AG08395 (cell line): ENCODE data around the gene NKX2-1.

Source experiments
- DNase-seq: peaks from one replicate; pipeline ENCODE4 v3.0.0; 2012; ENCODE audit warnings: mixed read lengths, low spot score

NKX2-1 gene

DNA sequence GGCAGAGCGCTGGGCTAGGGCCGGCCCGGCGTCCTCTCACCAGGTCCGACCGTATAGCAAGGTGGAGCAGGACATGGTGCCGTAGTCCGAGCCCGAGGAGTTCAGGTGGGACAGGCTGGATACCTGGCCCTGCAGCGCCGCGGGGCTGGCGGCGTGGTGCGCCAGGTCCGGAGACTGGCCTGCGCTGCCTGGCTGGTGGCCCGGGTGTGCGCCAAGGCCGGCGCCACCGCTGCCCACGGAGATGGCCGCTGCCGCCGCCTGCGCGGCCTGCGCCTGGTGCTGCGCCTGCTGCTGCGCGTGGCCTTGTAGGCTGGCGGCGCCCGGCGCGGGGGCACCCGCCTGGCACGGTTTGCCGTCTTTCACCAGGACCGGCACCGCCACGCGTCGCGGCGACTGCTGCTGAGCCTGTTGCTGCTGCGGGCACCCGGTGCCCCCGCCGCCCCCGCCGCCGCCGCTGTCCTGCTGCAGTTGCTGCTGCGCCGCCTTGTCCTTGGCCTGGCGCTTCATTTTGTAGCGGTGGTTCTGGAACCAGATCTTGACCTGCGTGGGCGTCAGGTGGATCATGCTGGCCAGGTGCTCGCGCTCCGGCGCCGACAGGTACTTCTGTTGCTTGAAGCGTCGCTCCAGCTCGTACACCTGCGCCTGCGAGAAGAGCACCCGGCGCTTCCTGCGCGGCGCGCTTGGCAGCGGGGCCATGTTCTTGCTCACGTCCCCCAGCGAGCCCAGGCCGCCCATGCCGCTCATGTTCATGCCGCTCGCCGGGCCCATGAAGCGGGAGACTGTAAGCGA is 2.6 kb downstream of the NKX2-1 start:
- DNase-seq = no peak

DNA sequence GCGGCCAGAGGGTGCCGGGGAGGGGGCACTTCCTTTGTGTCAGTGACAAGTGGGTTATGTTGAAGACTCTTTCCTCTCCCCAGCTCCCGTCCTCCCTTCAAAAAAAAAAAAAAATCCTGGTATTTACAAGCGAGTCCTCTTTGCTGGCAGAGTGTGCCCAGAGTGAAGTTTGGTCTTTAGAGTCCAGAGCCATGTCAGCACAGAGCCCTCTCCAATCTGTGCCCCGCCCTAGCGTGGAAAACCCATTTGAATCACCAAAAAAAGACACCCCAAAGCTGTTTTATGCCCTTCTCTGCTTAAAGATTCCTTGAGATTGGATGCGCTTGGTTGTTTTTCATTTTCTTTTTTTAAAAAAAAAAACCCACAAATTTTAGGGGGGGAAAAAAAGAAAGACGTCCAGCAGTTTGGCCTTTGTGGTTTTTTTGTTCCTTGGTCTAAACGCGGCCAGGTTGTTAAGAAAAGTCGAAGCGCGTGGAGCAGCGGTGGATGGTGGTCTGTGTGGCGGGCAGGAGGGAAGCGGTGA is 3.3 kb downstream of the NKX2-1 start:
- no peak for DNase-seq

DNA sequence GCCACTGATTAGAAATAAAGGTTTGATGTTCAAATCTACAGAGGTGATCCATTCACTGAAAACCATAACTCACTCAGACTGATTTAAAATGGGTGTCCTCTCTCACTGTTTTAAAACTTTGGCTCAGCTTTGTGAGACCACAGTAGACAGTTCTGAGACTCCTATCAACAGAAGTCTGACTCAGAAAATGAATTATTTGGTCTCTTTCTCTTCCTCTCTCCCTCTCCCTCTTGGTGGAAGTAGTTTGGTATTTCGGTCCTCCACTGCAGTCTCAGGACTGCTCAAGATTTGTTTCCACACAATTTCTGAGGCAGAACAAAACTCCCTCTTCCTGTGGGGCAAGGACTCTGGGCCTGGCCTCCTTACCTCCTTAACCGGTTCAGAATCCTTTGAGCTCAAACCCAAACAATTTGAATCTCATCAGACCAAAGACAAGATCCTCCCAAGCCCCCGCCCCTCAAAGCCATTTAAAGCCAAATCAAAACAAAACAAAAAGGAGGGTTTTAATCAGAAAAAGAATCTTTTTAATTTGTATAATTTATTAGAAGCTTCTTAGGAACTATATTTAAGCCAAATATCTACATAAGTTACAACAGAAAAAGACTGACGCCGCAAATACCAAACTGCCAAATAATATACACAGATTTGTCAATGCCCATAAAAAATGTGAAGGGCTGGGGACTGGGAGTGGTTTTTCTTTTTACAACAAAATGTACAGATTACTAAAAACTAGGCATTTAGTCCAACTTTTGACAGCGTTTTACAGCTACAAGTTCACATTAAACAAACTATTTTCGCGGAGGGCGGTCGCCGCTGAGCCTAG is 3.9 kb downstream of the NKX2-1 start:
- DNase-seq = no peak

DNA sequence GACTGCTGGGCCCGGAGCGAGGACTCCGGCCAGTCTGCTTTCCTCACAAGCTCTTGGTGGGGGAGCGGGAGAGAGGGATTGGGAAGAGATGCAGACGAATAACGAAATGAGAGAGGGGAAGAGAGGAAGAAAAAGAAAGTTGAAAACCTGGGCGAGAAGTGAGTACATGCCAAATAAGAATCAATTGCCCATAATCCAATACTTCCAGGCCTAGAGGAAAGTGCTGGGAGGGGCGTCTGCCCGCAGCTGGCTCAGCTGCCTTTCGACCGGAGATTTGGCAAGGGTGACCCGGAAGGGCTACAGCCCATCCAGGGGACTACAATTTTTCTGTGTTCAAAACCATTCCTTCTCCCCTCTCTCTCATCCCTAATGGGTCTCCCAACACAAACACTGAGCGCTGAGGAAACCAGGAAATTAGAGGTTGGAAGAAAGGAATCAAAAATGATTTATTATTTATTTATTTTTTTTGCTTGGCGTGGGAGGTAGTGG is 4.9 kb downstream of the NKX2-1 start:
- no peak for DNase-seq

DNA sequence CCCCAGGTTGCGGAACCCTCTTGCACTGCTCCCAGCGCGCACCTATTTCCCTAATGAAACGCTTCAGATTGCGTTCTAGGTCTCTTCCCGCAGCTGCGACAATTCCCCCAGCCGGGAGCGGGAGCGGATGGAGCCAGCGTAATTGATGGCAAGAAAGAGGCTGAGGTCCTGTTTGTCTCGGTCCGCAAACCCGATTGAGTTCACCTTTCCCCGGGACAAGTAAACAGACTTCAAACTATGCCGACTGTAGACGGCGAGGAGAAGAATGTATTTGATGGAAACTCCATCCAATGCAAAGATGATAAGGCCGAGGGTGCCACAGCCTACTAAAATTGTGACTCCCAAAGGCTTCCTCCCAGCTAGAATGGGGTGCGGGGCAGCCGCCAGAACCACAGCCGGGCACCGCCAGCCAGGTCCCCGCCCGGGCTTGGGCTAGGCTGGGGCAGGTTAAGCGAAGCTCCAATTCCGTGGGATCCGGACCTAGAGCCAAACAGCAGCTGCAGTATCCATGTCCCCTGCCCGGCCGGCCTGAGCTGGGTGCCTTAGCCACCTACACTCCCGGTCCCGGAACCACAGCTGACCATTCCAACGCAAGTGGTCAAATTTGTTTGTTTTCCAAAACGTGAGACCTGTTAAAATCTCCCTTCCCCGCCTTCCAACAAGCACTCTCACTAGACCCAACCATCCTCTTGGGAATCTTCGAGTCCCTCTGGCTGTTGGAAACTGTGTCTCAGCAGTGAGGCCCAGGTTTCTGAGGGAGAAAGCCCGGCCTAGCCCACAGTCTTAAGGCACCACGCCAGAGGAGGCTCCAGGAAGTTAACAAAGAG is 5.5 kb downstream of the NKX2-1 start:
- no peak for DNase-seq

DNA sequence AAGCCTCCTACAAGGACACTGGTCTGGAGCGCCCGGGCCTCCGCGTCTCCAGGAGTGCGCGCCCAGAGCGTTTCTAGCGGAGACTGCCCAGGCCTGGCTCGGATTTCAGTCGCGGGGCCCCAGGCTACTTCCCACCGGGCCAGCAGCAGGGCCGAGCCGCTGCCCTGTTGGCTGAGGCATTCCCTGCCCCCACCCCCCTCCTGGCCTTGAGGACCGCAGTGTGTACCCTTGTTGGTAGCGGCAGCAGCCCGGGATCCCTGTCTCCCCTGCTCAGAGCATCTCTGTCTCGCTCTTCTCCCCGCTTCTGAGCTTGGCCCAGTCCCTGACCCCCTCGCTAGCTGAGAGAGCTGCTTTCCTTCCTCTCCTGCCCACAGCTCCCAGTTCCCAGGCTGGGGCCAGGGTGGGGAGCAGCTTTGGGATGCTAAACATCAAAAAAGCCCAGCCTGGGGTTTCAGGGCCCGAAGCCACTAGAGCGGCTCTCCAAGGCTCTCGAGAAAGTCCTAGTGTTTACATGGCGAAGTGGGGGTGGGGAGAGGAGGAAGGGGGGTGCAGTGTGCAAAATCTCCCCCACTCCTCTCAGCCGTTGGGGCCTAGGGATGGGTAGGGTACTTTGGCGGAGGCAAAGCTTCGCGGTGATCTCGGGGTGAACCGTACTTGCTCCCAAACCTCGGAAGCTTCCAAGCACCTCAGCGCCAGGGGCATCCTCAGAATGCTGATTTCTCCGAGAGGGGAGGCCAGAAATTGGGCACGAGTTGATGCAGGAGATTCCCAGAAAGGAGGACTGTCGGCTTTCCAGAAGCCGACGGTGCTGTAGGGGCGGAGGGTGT is 6.4 kb downstream of the NKX2-1 start:
- DNase-seq = no peak

DNA sequence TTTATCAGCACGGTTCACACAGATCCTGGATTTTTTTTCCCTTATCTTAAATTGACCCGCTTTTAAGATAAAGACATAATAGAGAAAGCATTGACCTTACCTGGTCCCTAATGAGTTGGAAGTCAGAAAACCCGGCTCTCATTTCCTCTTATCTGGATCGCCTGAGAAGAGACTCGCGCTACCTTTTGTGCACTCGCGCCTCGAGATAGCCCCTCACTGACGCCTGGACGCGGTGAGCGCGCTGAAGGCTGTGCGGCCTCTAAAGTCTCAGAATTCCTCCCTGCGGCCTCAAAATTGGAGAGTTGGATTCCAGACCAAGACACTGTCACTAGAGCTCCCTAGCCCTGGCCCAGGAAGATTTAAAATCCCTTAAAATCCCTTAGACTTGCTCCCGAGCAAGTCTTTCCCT is 7.0 kb downstream of the NKX2-1 start:
- DNase-seq = no peak

DNA sequence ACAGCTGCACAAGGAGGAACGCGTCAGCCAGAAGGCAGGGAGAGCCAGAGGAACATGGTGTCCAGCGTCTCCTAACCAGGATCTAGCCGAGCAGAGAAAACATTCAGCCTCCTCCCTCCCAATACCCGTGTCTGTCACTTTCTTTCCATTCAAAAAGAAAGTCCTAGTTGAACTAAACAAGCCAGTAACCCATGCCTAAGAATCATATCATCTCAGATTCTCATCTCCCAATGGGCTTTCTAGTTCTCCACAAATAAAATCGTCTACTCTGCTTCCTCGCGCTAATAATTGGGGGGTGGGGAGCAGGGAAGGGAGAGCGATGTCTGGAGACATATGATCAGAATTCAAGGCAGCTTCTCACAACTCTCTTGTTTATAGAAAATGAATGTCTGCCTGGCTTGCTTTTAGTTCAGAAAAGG is 7.4 kb downstream of the NKX2-1 start:
- no peak for DNase-seq

DNA sequence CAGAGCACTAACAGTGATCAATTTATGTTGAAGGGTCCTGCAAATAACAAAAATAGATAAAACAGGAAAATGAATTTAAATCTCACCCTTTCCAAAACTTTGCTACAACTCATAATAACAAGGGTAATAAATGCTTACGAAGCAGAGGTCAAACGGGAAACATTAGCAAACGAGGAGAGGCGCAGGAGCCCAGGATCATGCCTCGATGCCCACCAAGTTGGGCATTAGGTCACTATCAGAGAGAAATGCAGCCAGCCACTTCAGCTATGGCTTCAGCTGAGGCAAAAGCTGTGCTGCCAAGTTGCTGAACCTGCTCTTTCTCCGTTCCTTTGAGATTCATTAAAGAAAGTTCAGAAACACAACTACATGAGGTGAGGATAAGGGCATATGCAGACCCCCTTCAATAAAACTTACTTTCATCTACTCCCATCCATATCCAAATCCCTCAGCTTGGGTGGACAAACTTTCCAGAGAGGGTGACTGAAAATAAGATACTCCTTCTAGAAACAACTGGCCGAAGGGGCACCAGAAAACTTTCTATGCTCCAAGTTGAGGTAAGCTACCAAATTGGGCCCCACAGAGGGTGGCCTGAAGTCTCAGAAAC is 7.9 kb downstream of the NKX2-1 start:
- no peak for DNase-seq

DNA sequence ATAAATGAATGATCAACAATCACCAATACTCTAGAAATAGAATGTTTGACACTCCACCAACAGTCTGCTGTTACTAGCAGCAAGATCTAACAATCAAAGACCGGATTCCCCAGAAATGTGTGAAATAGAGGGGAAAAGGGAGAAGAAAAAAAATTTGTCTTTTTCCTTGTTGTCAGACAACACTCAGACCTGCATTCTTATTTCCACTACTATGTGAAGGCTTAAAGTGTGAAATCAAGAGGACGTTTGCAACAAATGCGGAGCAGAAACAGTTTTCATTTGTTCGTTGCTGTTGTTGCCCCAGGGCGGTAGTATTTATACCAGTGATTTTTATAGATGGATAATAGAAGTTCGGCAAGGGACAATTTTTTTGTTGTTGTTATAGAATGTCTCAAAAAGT is 9.2 kb downstream of the NKX2-1 start:
- no peak for DNase-seq

DNA sequence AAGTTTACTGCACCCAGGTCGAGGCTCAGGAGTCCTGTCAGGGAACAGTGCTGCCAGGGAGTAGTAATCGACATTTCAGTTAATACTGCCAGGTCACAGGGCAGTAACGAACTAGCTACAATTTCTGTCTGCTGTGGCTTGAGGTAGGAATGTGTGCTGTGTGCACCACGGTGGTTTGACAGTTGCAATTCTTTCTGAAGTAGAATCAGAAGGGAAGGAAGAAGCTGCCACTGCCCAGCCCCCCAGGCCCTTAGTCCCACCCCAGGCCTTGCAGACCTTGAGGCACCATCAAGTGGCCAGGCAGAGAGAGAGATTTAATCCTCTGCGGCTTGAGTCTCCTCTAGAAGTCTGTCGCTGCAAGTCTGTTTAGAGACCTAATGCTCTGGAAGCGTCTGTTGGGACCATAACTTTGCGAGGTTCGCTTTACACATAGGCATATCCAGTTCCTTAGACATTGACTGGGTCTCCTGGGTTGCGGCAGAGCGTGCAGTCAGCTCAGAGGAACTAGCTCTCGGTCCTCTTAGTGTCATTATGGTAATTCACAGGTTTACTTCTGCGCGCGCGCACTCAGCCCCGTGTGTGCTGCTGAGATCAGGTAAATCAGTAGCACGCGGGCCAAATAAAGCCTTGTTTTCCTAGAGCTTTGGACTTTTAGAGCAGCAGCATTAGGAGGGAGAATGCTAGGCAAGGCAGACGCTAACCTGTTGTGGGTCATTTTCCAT is 9.8 kb downstream of the NKX2-1 start:
- no peak for DNase-seq

DNA sequence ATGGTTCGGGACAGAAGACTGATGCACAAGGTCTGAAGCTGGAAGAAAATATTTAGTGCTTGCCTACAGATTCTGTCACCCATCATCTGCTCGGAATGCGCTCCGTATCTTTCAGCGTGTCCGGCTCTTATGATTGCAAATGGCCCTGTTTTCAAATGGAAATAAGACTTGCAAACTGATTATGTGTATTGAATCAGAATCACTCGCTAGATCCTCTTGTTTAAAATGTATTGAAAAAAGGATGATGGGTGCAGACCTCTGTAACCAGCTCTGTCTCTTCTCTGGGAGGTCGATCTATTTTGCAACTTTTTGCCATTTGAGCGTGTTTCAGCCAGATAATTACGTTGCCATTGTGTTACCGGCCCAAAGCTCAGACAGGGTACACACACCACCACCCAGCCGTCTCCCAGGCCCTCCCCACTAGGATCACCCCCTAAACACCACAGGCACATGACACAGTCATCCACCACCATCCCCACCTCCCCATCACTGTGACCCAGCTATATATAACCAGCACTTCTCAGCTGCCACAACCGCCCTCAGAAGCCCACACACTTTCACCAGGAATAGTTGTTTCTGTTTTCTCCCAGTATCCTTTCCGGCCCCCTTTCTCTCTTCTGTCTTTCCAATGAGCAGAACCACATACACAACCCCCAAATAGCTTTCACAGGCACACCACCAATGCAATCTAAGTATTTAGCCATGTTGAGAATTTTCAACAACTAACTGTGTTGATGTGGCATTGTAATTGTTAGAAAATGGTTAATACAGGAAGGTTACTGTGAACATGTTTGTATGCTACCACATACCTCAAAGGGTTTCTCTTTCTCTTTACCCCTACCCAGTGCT is 10.7 kb downstream of the NKX2-1 start:
- no peak for DNase-seq

DNA sequence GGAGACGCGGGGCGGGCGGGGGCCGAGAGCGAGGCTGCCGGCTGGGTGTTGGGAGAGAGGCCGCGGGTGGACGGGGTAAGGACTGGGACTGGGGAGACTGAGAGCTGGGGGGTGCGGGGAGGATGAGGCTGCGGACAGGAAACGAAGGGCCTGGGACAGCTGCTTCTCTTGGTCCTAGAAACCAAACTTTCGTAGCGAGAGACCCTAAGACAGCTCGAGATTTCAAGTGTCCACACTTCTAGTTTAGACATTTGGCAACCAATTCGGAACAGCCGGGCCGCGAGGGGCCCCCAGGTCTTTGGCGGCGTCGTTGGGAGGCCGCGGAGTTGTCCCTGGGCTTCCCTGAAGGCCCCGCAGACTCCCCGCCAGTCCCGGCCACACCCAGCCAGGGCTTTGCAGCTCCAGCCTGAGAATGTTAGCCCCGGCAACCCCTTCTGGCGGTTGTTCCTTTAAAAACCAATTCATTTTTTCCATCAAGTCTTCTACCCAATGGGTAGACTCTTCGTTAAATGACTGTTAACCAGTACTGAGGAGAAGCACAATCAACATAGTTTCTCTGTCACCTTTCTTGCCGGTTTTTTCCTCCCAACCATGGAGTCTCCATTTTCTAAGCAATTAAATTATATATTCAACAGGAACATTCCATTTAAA is 11.5 kb downstream of the NKX2-1 start:
- no peak for DNase-seq

DNA sequence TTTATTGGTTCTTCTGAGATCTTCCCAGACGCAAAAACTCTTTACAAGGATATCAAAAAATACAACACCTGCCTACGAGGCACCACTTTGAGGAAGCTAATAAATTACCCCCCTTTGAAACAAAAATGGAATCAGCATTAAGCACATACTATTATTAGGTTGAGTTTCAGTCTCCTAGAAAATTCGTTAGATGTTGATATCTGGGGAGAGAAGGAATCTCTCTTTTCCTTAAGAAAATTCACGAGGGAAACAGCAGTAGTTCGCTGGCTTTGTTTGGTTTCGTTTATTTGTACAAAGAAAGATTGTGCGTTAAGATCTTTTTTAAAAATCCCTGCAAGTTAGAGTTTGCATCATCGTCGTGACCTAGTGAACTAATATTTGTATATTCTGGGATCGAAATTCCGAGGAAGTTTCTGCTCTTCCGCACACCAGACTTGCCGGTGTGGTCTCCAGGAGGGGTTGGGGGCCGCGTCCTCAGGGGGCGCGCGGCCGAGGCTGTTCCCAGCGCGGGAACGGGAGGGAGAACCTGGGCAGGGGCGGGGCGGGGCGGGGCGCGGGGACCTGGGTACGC is 12.1 kb downstream of the NKX2-1 start:
- no peak for DNase-seq

DNA sequence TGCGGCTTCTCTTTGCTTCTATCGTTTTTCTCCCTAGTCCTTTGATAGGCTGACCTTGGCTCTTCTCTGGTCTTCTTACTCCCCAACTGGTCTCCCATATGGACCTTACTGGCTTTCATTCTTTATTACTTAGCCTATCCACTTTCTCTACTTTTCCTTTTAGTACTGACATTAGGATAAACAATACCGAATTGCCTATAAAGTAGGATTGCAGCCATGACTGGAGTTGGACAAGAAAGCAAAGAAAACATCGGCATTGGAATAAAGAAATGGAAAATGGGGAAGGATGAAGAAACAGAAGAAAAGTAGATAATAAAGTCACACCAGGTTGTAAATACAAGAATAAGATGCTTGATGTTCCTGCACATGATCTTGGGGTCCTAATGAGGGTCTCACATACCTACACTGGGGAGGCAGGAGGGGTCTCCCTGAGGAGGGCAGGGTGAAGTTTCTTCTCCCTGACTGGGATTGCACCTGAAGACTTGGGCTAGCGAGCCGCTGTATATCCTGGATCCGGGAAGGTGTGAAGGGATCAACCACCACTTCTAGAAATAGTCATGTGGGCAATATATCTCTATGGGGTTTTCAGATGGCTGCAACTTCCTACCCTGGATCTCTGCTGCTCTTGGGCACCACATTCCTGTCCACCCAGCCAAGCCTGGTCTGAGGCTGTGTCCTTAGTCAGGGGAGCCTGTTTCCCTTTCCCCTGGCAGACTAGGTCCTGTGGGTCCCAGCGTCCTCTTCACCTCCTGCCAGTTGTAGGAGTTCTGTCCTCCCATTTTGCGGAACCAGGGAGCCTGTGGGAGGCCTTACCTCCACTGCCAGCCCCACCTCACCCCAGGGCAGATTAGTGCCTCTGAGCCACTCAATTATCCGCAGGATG is 13.1 kb downstream of the NKX2-1 start:
- DNase-seq = no peak

DNA sequence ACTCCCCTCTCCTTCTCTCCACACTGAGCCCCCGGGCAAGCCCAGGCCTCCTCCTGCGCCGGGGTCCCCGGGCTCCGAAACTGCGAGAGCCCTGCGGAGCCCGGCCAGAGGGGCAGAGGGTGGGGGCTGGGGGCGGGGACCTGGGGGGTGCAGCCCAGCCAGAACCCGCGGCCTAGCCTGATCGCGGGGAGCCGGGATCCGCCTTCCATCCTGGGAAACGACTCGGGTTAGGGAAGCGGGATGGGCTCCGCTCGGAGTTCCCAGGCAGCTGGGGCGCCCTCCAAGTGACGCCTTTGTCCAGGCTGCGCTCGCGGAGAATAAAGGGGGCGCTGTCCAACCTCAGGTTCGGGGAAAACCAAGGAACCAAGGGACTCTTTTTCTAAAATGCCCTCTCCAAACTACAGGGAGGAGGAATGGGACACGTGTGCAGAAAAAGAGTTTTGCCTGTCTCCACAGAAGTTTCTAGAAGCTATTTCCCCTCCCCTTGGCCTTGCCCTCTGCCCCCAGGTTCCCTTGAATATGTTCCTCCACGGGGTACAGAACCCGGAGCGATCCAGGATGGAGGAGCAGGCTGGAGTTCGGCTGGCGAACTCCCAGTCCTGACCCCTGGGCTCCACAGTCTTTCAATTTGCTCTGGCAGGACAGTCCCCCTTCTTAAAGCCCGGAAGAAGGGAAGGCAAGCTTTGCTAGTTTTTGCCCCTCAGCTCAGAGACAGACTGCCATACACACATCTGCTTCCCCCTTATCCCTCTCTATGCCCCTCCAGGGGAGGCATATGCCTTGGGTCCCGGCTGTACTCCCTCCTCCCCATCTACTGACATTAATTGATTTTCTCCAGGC is 13.9 kb downstream of the NKX2-1 start:
- DNase-seq = no peak
